LoVo (cell line): ENCODE data around the gene SNX8.

Experiments
- DNase-seq: peaks from one replicate; pipeline ENCODE4 v3.0.0-alpha.2; 2016; ENCODE audit warnings: low spot score

The SNX8 gene

DNA sequence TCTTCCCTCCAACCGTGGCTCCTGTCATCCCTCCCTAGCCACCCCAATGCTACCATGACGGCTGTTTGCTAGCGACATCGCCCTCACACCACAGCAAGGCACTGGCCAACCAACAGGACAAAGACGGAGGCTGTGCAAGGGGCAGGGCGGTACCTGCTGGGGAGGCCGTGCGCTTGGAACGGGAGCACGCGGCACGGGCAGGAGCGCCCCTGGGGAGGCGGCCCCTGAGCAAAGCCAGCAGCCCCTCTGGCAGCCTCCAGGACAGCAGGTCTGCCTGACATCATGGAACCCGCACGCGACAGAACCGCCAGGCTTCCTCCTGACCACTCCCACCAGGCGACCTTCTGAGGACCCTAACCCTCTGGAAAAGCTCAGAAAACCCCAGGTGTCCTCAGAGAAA is 94.2 kb downstream of the SNX8 start:
- no peak for DNase-seq

- DNase-seq: no peak
Observed at GRCh38 chr7:2219606-2220005, 94.6 kb downstream of the SNX8 start.

GRCh38 chr7:2219136-2219535 is 95.1 kb downstream of the SNX8 start:
- DNase-seq: no peak

DNA sequence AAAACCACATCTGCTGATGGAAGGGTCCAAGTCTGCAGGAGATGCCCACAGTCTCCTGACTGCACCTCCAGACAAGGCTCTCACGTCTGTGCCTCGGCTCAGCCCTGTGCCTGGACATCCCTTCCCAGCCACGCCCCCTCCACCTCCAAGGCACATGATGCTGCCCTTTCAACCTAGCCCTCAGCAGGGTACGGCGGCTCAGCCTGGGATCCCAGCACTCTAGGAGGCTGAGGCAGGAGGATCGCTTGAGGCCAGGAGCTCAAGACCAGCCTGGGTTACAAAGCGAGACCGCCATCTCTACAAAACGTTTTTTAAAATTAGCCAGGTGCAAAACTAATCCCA is 95.8 kb downstream of the SNX8 start:
- no peak for DNase-seq

- no peak for DNase-seq
Observed at GRCh38 chr7:2217716-2218443, 96.4 kb downstream of the SNX8 start.

GRCh38 chr7:2217206-2217605 is 97.0 kb downstream of the SNX8 start:
- DNase-seq: no peak

DNA sequence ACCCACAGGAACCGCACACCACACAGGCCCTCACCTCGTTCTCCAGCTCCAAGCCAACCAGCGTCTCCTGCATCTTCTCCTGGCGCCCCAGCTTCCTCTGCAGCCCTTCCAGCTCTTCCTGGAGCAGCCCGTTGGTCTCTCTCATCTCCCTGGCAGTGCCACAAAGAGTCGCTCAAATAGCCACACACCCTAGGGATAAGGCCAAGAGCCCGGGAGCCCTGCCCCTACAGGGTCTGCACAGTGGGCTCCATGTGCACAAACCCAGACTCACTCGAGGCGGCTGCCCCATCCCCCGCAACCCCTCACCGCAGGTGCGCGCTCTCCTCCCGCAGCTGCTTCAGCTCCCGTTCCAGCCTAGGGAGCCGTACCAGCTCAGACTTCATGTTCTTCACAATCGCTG is 98.4 kb downstream of the SNX8 start:
- DNase-seq: no peak

GRCh38 chr7:2214636-2215035 is 99.6 kb downstream of the SNX8 start:
- no peak for DNase-seq

- DNase-seq: no peak
Observed at GRCh38 chr7:2213551-2214215, 100.6 kb downstream of the SNX8 start.

GRCh38 chr7:2212906-2213305 is 101.3 kb downstream of the SNX8 start:
- DNase-seq: no peak

DNA sequence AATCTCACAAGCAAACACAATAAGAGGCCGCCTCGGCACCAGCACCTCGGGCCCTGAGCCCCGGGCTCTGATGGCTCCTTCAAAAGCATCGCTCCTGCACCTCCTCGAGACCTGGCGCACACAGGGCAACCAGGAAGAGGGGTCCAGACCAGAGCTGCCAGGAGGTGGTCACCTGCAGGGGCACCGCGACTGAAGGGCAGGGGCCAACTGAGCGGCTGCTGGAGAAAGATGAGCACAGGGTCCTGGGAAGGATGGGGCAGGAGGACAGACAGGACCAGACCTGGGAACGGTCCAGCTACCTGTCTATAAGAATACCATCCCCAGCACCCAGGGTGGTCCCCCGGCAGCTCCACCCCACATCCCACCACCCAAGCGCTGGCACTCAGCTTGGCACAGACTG is 102.3 kb downstream of the SNX8 start:
- no peak for DNase-seq

- no peak for DNase-seq
Observed at GRCh38 chr7:2211259-2211880, 102.9 kb downstream of the SNX8 start.

- DNase-seq: no peak
Observed at GRCh38 chr7:2210551-2211258, 103.5 kb downstream of the SNX8 start.

DNA sequence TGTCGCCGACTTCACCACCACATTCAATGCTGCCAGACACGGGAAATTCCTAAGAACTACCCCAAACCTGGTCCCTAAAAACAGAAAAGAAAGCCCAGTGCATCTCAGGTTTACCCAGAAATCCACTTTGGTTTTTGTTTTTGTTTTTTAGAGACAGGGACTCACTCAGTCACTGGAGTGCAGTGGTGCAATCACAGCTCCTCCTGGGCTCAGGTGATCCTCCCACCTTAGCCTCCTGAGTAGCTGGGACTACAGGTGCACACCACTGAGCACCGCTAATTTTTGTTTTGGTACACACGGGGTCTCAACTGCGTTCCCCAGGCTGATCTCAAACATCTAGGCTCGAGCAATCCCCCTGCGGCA is 104.3 kb downstream of the SNX8 start:
- DNase-seq: no peak

- DNase-seq: no peak
Observed at GRCh38 chr7:2209146-2209960, 104.9 kb downstream of the SNX8 start.

DNA sequence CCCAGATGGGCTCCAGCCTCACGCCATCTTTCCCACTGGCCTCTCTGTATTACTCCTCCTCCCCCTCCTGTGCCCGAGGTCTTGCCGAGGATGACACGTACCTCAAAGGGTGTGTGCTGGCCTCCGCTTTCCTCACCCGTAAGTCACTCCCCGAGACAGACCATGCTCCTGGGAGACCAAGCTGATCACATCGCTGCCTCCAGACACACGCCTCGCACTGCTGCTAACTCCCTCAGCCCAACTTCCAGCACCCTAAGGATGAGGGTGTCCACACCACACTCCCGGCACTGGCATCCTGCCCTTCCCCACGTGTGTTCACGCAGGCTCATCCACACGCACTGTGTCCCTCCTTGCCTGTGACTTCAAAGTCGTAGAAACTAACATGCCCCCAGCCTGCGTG is 105.5 kb downstream of the SNX8 start:
- no peak for DNase-seq

- DNase-seq: no peak
Observed at GRCh38 chr7:2205036-2205780, 109.0 kb downstream of the SNX8 start.

GRCh38 chr7:2204446-2204845 is 109.8 kb downstream of the SNX8 start:
- no peak for DNase-seq

GRCh38 chr7:2203766-2204300 is 110.4 kb downstream of the SNX8 start:
- no peak for DNase-seq

DNA sequence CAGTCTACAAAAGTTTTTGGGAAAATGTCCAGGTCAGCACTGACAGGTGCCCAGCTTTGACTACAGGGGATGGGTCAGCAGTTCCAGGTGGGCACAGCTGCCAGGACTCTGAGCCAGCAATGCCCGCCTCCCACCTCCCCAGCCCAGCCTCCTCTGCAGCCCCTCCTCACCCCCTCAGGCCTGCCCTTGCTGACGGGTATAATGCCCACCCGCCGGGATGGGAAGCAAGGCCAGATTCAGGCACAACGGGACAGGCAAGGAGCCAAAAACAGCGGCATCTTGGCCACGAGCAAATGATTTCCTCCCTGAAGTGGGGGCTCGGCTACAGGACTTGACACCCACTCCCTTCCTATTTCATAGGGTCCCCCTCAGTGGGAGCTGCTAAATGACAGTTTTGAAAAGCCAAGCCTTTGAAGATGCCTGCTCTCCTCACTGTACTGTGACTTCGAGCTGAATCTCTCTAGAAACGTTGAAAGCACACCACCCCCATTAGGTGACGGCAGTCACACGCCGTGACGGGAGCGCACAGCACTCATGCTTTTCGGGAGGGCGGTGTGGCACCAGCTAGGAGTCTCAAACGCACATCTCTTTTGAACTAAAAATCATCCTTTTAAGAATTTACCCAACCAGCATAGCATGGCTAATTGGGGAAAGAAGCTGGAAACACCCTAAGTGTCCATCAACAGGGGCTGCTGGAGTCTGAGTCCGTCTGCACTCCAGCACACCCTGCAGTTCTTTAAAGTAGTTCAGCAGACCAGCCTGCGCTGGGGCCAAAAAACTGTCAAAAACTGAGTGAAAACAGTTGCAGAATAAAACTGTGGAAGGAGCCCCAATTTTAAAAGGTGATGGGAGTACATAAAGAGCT is 111.1 kb downstream of the SNX8 start:
- no peak for DNase-seq
